ENCODE results near the gene MYO9A.

The MYO9A gene

DNA sequence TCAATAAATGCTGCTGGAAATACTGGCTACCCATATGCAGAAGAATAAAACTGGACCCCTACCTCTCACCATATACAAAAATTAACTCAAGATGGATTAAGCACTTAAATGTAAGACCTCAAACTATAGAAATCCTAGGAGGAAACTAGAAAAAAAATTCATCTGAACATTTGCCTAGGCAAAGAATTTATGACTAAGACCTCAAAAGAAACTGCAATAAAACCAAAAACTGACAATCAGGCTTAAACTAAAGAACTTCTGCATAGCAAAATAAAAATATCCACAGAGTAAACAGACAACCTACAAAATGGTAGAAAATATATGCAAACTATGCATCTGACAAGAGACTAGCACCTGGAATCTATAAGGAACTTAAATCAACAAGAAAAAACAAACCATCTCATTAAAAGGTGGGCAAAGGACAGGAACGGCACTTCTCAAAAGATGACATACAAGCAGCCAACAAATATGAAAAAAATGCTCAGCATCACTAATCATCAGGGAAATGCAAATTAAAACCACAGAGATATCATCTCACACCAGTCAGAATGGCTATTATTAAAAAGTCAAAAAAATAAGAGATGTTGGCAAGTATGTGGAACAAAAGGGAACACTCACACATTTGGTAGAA lies 47.0 kb downstream of the MYO9A start:
- DNase-seq (ENCODE audit: low read depth in 1 of 2, low spot score in 1 of 2) = no peak
- H3K27ac ChIP-seq (replicated peaks) = no peak overlapping the region
- no peak overlapping the region for H3K4me3 ChIP-seq (replicated peaks; ENCODE audit: insufficient read depth, low read length)
- no peaks in the 10 kb centered on the region for H3K27me3 ChIP-seq (ENCODE audit: insufficient read depth, poor library complexity, severe bottlenecking)
- TF ChIP-seq, protein P1, sequence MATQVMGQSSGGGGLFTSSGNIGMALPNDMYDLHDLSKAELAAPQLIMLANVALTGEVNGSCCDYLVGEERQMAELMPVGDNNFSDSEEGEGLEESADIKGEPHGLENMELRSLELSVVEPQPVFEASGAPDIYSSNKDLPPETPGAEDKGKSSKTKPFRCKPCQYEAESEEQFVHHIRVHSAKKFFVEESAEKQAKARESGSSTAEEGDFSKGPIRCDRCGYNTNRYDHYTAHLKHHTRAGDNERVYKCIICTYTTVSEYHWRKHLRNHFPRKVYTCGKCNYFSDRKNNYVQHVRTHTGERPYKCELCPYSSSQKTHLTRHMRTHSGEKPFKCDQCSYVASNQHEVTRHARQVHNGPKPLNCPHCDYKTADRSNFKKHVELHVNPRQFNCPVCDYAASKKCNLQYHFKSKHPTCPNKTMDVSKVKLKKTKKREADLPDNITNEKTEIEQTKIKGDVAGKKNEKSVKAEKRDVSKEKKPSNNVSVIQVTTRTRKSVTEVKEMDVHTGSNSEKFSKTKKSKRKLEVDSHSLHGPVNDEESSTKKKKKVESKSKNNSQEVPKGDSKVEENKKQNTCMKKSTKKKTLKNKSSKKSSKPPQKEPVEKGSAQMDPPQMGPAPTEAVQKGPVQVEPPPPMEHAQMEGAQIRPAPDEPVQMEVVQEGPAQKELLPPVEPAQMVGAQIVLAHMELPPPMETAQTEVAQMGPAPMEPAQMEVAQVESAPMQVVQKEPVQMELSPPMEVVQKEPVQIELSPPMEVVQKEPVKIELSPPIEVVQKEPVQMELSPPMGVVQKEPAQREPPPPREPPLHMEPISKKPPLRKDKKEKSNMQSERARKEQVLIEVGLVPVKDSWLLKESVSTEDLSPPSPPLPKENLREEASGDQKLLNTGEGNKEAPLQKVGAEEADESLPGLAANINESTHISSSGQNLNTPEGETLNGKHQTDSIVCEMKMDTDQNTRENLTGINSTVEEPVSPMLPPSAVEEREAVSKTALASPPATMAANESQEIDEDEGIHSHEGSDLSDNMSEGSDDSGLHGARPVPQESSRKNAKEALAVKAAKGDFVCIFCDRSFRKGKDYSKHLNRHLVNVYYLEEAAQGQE (IDR thresholded peaks at IDR 0.05; ENCODE audit: insufficient replicate concordance, low read depth) = no peak
- TF ChIP-seq SPI1 (IDR thresholded peaks at IDR 0.05; ENCODE audit: borderline replicate concordance, low read depth) (no peak), POLR2AphosphoS5 (IDR thresholded peaks at IDR 0.05; ENCODE audit: low read depth) (no peak), GABPA (IDR thresholded peaks at IDR 0.05; ENCODE audit: low read depth) (no peak), CTCF (IDR thresholded peaks at IDR 0.05; ENCODE audit: insufficient read depth, low read length) (no peak)

GRCh38 chr15:72068856-72069255 lies 49.1 kb downstream of the MYO9A start:
- H3K27me3 ChIP-seq (ENCODE audit: insufficient read depth, poor library complexity, severe bottlenecking) = no peaks in the 10 kb centered on the region
- no peak for DNase-seq (ENCODE audit: low read depth in 1 of 2, low spot score in 1 of 2)
- H3K27ac ChIP-seq (replicated peaks) = no peak overlapping the region
- no peak overlapping the region for H3K4me3 ChIP-seq (replicated peaks; ENCODE audit: insufficient read depth, low read length)
- TF ChIP-seq, protein P1 (IDR thresholded peaks at IDR 0.05; ENCODE audit: insufficient replicate concordance, low read depth) = no peak

- TF ChIP-seq POLR2AphosphoS5 (IDR thresholded peaks at IDR 0.05; ENCODE audit: low read depth) (no peak), SPI1 (IDR thresholded peaks at IDR 0.05; ENCODE audit: borderline replicate concordance, low read depth) (no peak), CTCF (IDR thresholded peaks at IDR 0.05; ENCODE audit: insufficient read depth, low read length) (no peak), GABPA (IDR thresholded peaks at IDR 0.05; ENCODE audit: low read depth) (no peak)
- TF ChIP-seq, protein P1 (IDR thresholded peaks at IDR 0.05; ENCODE audit: insufficient replicate concordance, low read depth) = no peak
- Histone ChIP-seq H3K4me3 (replicated peaks; ENCODE audit: insufficient read depth, low read length) (no peak overlapping the region), H3K27ac (replicated peaks) (no peak overlapping the region), H3K27me3 (ENCODE audit: insufficient read depth, poor library complexity, severe bottlenecking) (no peaks in the 10 kb centered on the region)
- no peak for DNase-seq (ENCODE audit: low read depth in 1 of 2, low spot score in 1 of 2)
Observed at GRCh38 chr15:72065801-72066200, 52.1 kb downstream of the MYO9A start.
